HG02571 (cell line): Measurements from ENCODE around the gene MTF1.

Source experiments
- ATAC-seq: cut with Tn5 transposase; IDR thresholded peaks from one replicate; pipeline ENCODE4 v1.9.1; 2021; ENCODE audit warnings: mild to moderate bottlenecking, moderate library complexity; ENCODE audit not compliant: unreplicated experiment

The MTF1 gene

GRCh38 chr1:37831809-37832208, 27.6 kb downstream of the MTF1 start:
- ATAC-seq, result no peak

GRCh38 chr1:37831109-37831508, 28.3 kb downstream of the MTF1 start:
- no peak for ATAC-seq

GRCh38 chr1:37828410-37829074, 30.9 kb downstream of the MTF1 start:
- ATAC-seq, result no peak

GRCh38 chr1:37825506-37825905, 33.9 kb downstream of the MTF1 start:
- no peak for ATAC-seq

- ATAC-seq, result no peak
Observed at GRCh38 chr1:37824001-37824400, 35.4 kb downstream of the MTF1 start.

- ATAC-seq, result no peak
Observed at GRCh38 chr1:37822906-37823815, 36.2 kb downstream of the MTF1 start.

- ATAC-seq, result no peak
Observed at GRCh38 chr1:37821481-37821880, 37.9 kb downstream of the MTF1 start.

GRCh38 chr1:37817481-37817880, 41.9 kb downstream of the MTF1 start:
- no peak for ATAC-seq

- no peak for ATAC-seq
Observed at GRCh38 chr1:37814252-37814651, 45.1 kb downstream of the MTF1 start.

- no peak for ATAC-seq
Observed at GRCh38 chr1:37813529-37814145, 45.8 kb downstream of the MTF1 start.

GRCh38 chr1:37811027-37811655, 48.3 kb downstream of the MTF1 start:
- ATAC-seq, result no peak

GRCh38 chr1:37809942-37810341, 49.5 kb downstream of the MTF1 start:
- no peak for ATAC-seq

- ATAC-seq, result peak; percentile 29
Observed at GRCh38 chr1:37808369-37809319, 50.7 kb downstream of the MTF1 start.

- peak; percentile 87 for ATAC-seq
Observed at GRCh38 chr1:37807555-37808368, 51.6 kb downstream of the MTF1 start, which contains the start of the genes C1orf122 and YRDC. TSS of gene C1orf122 (plus strand) at chr1:37807790. CDS start at chr1:37808405, 615 bp downstream. TSS of gene YRDC (minus strand) at chr1:37808208. CDS start at chr1:37808180, 28 bp downstream.

GRCh38 chr1:37807220-37807554, 52.2 kb downstream of the MTF1 start:
- no peak for ATAC-seq

- no peak for ATAC-seq
Observed at GRCh38 chr1:37802439-37802838, 57.0 kb downstream of the MTF1 start.

GRCh38 chr1:37797750-37798345, 61.5 kb downstream of the MTF1 start:
- ATAC-seq, result no peak

GRCh38 chr1:37795340-37796125, 63.9 kb downstream of the MTF1 start:
- no peak for ATAC-seq
